Measurements from ENCODE around the gene TMEM88.
A peak's percentile ranks its signal among the peaks of the same experiment; 100 is the strongest.

Gene TMEM88

DNA sequence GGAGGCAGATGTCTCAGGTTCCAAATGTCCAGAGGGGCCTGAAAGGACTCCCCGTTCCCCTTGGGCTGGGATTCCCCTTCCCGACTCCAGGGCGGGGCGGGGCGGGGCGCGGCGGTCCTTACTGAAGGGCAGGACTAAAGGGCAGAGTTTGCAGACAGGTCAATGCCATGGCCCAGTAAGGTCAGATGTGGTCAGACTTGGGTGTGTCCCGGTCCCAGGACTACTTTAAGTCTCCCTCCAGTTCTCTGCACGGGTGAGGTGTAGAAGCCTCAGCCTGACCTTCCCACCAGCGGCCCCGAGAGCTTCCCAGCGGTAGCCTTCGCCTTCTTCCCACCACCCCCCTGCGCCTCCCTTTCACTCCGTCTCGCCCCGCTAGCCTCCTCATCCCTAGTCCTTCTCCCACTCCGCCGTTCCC is 20.3 kb upstream of the TMEM88 start:
- TF ChIP-seq, protein P1, sequence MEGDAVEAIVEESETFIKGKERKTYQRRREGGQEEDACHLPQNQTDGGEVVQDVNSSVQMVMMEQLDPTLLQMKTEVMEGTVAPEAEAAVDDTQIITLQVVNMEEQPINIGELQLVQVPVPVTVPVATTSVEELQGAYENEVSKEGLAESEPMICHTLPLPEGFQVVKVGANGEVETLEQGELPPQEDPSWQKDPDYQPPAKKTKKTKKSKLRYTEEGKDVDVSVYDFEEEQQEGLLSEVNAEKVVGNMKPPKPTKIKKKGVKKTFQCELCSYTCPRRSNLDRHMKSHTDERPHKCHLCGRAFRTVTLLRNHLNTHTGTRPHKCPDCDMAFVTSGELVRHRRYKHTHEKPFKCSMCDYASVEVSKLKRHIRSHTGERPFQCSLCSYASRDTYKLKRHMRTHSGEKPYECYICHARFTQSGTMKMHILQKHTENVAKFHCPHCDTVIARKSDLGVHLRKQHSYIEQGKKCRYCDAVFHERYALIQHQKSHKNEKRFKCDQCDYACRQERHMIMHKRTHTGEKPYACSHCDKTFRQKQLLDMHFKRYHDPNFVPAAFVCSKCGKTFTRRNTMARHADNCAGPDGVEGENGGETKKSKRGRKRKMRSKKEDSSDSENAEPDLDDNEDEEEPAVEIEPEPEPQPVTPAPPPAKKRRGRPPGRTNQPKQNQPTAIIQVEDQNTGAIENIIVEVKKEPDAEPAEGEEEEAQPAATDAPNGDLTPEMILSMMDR (IDR thresholded peaks at IDR 0.05): no peak
- peaks cover 37% of the 10 kb centered on the region for H3K27me3 Mint-ChIP-seq (ENCODE audit: low read depth, poor library complexity)
- H3K36me3 Mint-ChIP-seq (ENCODE audit: low read depth): no peaks in the 10 kb centered on the region
- H3K4me3 Mint-ChIP-seq: peak overlapping the region; percentile 91
- DNase-seq: peak; percentile 58
- H3K4me1 Mint-ChIP-seq: peaks cover 44% of the 10 kb centered on the region
- H3K9me3 Mint-ChIP-seq: no peaks in the 10 kb centered on the region
- H3K27ac Mint-ChIP-seq: peak overlapping the region; percentile 100

DNA sequence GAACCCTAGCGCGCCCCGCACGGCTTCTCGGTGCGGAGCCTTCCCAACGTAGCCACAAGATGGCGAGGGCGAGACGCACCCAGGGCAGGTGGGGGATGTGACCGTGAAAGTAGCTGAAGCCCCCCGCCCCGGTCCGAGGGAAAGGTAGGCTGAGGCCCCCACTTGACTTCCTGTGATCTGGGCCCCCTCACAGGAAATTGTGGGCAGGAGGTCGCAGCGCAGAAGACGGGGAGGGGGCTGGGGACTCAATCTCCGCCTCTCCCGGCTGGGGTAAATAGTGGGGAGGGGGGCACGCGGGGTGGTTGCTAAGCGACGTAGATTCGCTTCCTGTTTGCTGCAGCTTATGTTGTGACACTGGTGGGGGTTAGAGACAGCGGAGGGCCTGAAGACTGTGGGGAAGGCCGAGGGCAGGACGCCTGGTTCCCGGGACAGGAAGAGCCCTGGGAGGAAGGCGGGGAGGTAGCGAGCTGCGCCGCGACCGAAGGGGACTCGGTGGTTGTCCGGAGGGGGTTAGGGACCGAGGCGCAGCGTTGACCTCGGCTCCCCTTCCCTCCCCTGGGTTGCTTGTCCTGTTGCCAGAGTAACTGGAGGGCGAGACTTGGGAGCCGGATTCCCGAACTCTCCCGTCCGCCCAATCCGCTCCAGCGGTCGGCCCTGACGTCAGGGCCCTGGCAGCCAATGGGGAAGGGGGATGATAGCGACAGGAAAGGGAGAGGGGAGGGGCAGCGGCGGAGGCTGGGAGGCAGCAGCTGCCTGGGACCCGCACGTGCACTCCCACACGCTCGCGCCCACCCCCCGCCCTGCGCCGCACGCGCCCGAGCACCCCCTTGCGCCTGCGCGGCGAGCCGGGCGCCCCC is 19.7 kb upstream of the TMEM88 start:
- Mint-ChIP-seq H3K4me3 (peak overlapping the region; percentile 100), H3K27me3 (ENCODE audit: low read depth, poor library complexity) (peaks cover 31% of the 10 kb centered on the region), H3K27ac (peak overlapping the region; percentile 100), H3K36me3 (ENCODE audit: low read depth) (peaks cover 3% of the 10 kb centered on the region), H3K4me1 (peaks cover 50% of the 10 kb centered on the region), H3K9me3 (no peaks in the 10 kb centered on the region)
- TF ChIP-seq, protein P1 (IDR thresholded peaks at IDR 0.05): peak; percentile 58
- DNase-seq: peak; percentile 96

DNA sequence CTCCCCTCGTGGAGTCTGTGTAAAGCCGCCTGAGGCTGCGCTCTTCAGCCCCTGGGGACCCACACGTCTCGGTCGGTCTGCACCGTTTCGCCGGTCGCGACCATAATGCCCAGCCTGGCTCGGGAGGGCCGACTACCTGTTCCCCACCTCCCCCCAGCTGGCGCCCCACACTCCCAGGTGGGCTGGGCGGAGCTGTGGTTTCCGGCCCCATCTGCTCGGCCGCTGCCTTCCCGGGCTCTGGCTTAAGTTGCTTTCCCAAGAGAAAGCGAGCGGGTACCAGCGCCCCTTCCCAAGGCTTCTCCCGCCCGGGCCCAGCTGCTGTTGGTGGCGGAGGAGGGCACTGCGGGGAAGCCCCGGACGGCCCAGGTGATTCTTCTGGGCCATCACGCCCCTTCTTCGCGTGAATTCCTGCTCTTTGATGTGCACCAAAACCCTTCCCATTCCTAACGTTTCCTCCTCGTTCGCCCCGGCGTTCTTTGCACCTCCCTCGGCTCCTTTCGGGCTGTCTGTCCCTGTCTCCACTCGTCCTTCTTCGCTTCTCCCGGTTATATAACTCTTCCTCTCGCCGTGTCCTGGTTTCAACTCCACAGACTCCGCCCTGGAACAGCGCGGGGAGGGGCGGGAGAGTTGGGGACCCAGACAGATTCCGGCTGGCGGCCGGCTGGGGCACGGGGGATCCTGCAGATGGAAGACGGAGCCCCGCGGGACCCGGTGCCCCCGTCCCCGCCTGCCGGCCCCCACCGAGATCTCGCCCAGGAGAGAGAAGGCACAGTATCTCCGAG is 18.9 kb upstream of the TMEM88 start:
- peaks cover 12% of the 10 kb centered on the region for H3K36me3 Mint-ChIP-seq (ENCODE audit: low read depth)
- peaks cover 23% of the 10 kb centered on the region for H3K27me3 Mint-ChIP-seq (ENCODE audit: low read depth, poor library complexity)
- TF ChIP-seq, protein P1 (IDR thresholded peaks at IDR 0.05): no peak
- DNase-seq: peak; percentile 69
- H3K9me3 Mint-ChIP-seq: no peaks in the 10 kb centered on the region
- H3K4me3 Mint-ChIP-seq: peak overlapping the region; percentile 100
- H3K4me1 Mint-ChIP-seq: peaks cover 54% of the 10 kb centered on the region
- H3K27ac Mint-ChIP-seq: peak overlapping the region; percentile 100

DNA sequence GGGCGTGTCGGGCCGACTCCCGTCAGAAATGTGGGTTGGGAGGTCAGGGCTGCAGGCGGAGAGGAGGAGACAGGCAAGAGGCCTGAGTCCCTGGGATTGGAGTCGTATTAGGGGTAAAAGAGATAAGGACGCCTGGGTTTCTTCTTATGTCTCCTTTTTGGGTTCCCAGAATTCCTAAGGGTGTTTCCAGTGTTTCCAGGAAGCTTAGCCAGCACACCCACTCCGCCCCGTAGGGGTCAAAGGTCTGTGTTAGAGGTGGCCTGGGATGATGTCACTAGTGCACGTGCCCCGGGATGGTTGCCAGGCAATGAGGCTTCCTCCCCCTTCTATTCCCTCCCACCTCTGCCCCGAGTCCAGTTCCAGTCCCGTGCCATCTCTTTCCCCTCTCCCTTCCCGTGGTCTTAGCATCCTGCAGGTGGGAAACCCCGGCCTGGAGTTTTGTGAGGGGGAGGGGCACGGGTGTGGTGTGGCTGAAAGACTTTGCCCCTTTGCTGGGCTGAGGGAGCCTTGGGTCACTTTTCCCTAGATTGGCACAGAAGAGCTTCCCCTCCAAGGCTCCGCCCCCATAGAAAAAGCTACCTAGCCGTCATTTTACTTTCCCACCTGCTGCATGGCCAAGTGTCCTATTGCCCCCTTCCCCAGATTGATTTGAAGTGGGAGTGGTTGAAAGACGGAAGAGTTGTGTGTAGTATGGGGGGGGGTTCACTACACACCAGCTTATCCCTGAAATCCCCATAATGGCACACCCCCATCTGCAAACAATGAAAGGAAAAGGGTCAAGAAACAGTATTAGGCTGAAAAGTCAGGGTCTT is 18.1 kb upstream of the TMEM88 start:
- peak; percentile 93 for DNase-seq
- H3K36me3 Mint-ChIP-seq (ENCODE audit: low read depth): peaks cover 13% of the 10 kb centered on the region
- no peaks in the 10 kb centered on the region for H3K9me3 Mint-ChIP-seq
- peak overlapping the region; percentile 100 for H3K27ac Mint-ChIP-seq
- peak overlapping the region; percentile 100 for H3K4me3 Mint-ChIP-seq
- H3K27me3 Mint-ChIP-seq (ENCODE audit: low read depth, poor library complexity): peaks cover 15% of the 10 kb centered on the region
- TF ChIP-seq, protein P1 (IDR thresholded peaks at IDR 0.05): no peak
- H3K4me1 Mint-ChIP-seq: peaks cover 61% of the 10 kb centered on the region

DNA sequence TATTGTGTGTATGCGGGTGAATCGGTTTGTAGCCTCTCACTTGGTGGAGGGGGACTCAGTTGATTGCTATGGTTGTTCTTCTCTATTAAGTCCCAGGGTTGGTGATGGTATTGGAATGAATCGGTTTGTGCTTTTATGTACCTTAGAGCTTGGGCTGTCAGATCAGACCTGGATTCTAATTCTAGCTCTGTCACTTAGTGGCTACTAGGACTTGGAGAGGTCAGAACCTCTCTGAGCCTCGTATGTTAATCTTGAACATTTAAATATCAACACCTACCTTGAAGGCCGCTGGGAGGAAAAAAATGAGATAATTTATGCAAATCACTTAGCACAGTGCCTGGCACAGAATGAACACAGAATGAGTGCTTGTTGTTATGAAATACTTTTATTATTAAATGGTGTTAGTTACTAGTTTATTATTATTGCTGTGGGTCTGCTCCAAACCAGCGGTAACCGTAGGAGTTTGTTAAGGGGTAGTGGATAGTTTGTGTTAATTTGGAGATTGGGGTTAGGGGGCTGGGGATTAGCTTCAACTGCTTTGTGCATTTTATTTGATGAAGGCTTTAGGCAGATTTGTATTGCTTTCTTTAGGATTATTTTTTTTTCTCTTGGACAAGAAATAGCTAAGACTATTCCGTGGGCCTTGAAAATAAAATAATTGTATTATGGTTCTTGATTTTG is 17.3 kb upstream of the TMEM88 start:
- peaks cover 13% of the 10 kb centered on the region for H3K36me3 Mint-ChIP-seq (ENCODE audit: low read depth)
- no peak for DNase-seq
- TF ChIP-seq, protein P1 (IDR thresholded peaks at IDR 0.05): no peak

More for the DNA sequence above, 17.3 kb upstream of the TMEM88 start:
- peaks cover 7% of the 10 kb centered on the region for H3K27me3 Mint-ChIP-seq (ENCODE audit: low read depth, poor library complexity)
- H3K9me3 Mint-ChIP-seq: no peaks in the 10 kb centered on the region
- peak overlapping the region; percentile 100 for H3K27ac Mint-ChIP-seq
- H3K4me3 Mint-ChIP-seq: peak overlapping the region; percentile 100
- H3K4me1 Mint-ChIP-seq: peaks cover 64% of the 10 kb centered on the region

All from nephron progenitor cell (in vitro differentiated cells).